Hematopoietic multipotent progenitor cell treated with erythropoietin and hydrocortisone succinate and interleukin-3 and kit ligand, for 6 days (in vitro differentiated cells): ENCODE results near the gene IRF5.
A peak's percentile ranks its signal among the peaks of the same experiment; 100 is the strongest.
"Not testable (repeated sequence)": the region's sequence is repeated elsewhere in the genome, so short reads cannot be mapped to it uniquely, and the experiment has no call there.

Source experiments
- DNase-seq: peaks from one replicate; pipeline ENCODE4 v3.0.0-alpha.2; 2015

The IRF5 gene

GRCh38 chr7:128940494-128941322 lies 3.0 kb downstream of the IRF5 start:
- DNase-seq, result peak; percentile 82

GRCh38 chr7:128941323-128941890 lies 3.7 kb downstream of the IRF5 start:
- no peak for DNase-seq

GRCh38 chr7:128941946-128942526 lies 4.3 kb downstream of the IRF5 start:
- no peak for DNase-seq

- not testable (repeated sequence) for DNase-seq
These were observed 5.5 kb downstream of the IRF5 start for GRCh38 chr7:128943251-128943650.

GRCh38 chr7:128944487-128945236 lies 6.9 kb downstream of the IRF5 start:
- no peak for DNase-seq

GRCh38 chr7:128945668-128946366 lies 8.1 kb downstream of the IRF5 start:
- no peak for DNase-seq

- peak; percentile 38 for DNase-seq
These were observed 9.5 kb downstream of the IRF5 start for GRCh38 chr7:128946936-128947830.

GRCh38 chr7:128947854-128948253 lies 10.1 kb downstream of the IRF5 start:
- no peak for DNase-seq

- DNase-seq, result peak; percentile 57
These were observed 10.7 kb downstream of the IRF5 start for GRCh38 chr7:128948312-128948973.

GRCh38 chr7:128948976-128949760 lies 11.4 kb downstream of the IRF5 start:
- peak; percentile 66 for DNase-seq

- DNase-seq, result no peak
These were observed 13.6 kb downstream of the IRF5 start for GRCh38 chr7:128951296-128951695.

GRCh38 chr7:128954150-128954549 lies 16.4 kb downstream of the IRF5 start:
- no peak for DNase-seq

GRCh38 chr7:128954830-128955802 lies 17.4 kb downstream of the IRF5 start:
- DNase-seq, result no peak

- no peak for DNase-seq
These were observed 18.3 kb downstream of the IRF5 start for GRCh38 chr7:128955981-128956380.

- DNase-seq, result no peak
These were observed 21.6 kb downstream of the IRF5 start for GRCh38 chr7:128959296-128959695.

- no peak for DNase-seq
These were observed 23.4 kb downstream of the IRF5 start for GRCh38 chr7:128961030-128961659.

- no peak for DNase-seq
These were observed 25.2 kb downstream of the IRF5 start for GRCh38 chr7:128962899-128963298.

- DNase-seq, result no peak
These were observed 25.6 kb downstream of the IRF5 start for GRCh38 chr7:128963327-128963757.
